ENCODE measurements around the gene C2orf49. TPM values are rescaled to one million over a fixed set of nuclear protein-coding genes. Genes with fewer than 3 reads are reported as not detected.

Gene C2orf49
- total RNA-seq, 2 experiments from 2014 or later: 23.5 to 24.5 TPM

GRCh38 chr2:105307146-105307545, 30.2 kb upstream of the C2orf49 start:
- ChIA-PET POLR2A (no interaction called here), CTCF (no interaction called here)
- Mint-ChIP-seq H3K9me3 (no peaks in the 10 kb centered on the region), H3K27me3 (no peaks in the 10 kb centered on the region), H3K4me3 (no peak overlapping the region), H3K36me3 (ENCODE audit: low read depth) (peaks cover 25% of the 10 kb centered on the region), H3K4me1 (peaks cover 22% of the 10 kb centered on the region), H3K27ac (no peak overlapping the region)
- no peak for DNase-seq

- ChIA-PET POLR2A (no interaction called here), CTCF (no interaction called here)
- no peaks in the 10 kb centered on the region for H3K9me3 Mint-ChIP-seq
- peaks cover 23% of the 10 kb centered on the region for H3K36me3 Mint-ChIP-seq (ENCODE audit: low read depth)
- no peaks in the 10 kb centered on the region for H3K27me3 Mint-ChIP-seq
- H3K4me1 Mint-ChIP-seq: peaks cover 19% of the 10 kb centered on the region
- no peak for DNase-seq
- no peak overlapping the region for H3K27ac Mint-ChIP-seq
- no peak overlapping the region for H3K4me3 Mint-ChIP-seq
These were observed 29.8 kb upstream of the C2orf49 start for GRCh38 chr2:105307550-105307949.

GRCh38 chr2:105307962-105308361, 29.4 kb upstream of the C2orf49 start:
- CTCF ChIA-PET: interaction anchor here (3.1 kb wide), 1 partner anchor 9 kb away, joined by 10 read pairs; no protein-coding TSS in a partner anchor
- Mint-ChIP-seq H3K9me3 (no peaks in the 10 kb centered on the region), H3K27me3 (no peaks in the 10 kb centered on the region), H3K36me3 (ENCODE audit: low read depth) (peaks cover 23% of the 10 kb centered on the region), H3K27ac (no peak overlapping the region), H3K4me3 (no peak overlapping the region), H3K4me1 (peaks cover 15% of the 10 kb centered on the region)
- DNase-seq: no peak
- POLR2A ChIA-PET: no interaction called here

GRCh38 chr2:105308382-105309146, 28.8 kb upstream of the C2orf49 start:
- no peak overlapping the region for H3K4me3 Mint-ChIP-seq
- no peaks in the 10 kb centered on the region for H3K9me3 Mint-ChIP-seq
- ChIA-PET CTCF (interaction anchor here (0.7 to 3.1 kb wide), 2 partner anchors 10 to 14 kb away, joined by 5 to 10 read pairs; no protein-coding TSS in a partner anchor), POLR2A (no interaction called here)
- H3K36me3 Mint-ChIP-seq (ENCODE audit: low read depth): peaks cover 23% of the 10 kb centered on the region
- no peak overlapping the region for H3K27ac Mint-ChIP-seq
- no peaks in the 10 kb centered on the region for H3K27me3 Mint-ChIP-seq
- H3K4me1 Mint-ChIP-seq: peaks cover 12% of the 10 kb centered on the region
- no peak for DNase-seq

GRCh38 chr2:105309147-105309545, 28.2 kb upstream of the C2orf49 start:
- no peak overlapping the region for H3K4me3 Mint-ChIP-seq
- H3K27ac Mint-ChIP-seq: no peak overlapping the region
- H3K27me3 Mint-ChIP-seq: no peaks in the 10 kb centered on the region
- H3K9me3 Mint-ChIP-seq: no peaks in the 10 kb centered on the region
- POLR2A ChIA-PET: no interaction called here
- peaks cover 23% of the 10 kb centered on the region for H3K36me3 Mint-ChIP-seq (ENCODE audit: low read depth)
- CTCF ChIA-PET: interaction anchor here (0.7 to 3.1 kb wide), 4 partner anchors 10 to 31 kb away, joined by 4 to 10 read pairs (median 4); no protein-coding TSS in a partner anchor
- peaks cover 12% of the 10 kb centered on the region for H3K4me1 Mint-ChIP-seq
- no peak for DNase-seq

- DNase-seq: no peak
- peaks cover 2% of the 10 kb centered on the region for H3K36me3 Mint-ChIP-seq (ENCODE audit: low read depth)
- peaks cover 9% of the 10 kb centered on the region for H3K4me1 Mint-ChIP-seq
- H3K4me3 Mint-ChIP-seq: no peak overlapping the region
- ChIA-PET CTCF (interaction anchor here (0.6 to 1.9 kb wide), 3 partner anchors 11 to 242 kb away, joined by 3 to 5 read pairs (median 4); no protein-coding TSS in a partner anchor), POLR2A (no interaction called here)
- no peak overlapping the region for H3K27ac Mint-ChIP-seq
- H3K9me3 Mint-ChIP-seq: no peaks in the 10 kb centered on the region
- no peaks in the 10 kb centered on the region for H3K27me3 Mint-ChIP-seq
These were observed 23.5 kb upstream of the C2orf49 start for GRCh38 chr2:105313877-105314276.

GRCh38 chr2:105315314-105315713, 22.0 kb upstream of the C2orf49 start:
- Mint-ChIP-seq H3K4me3 (no peak overlapping the region), H3K27me3 (no peaks in the 10 kb centered on the region), H3K27ac (no peak overlapping the region), H3K9me3 (no peaks in the 10 kb centered on the region), H3K36me3 (ENCODE audit: low read depth) (no peaks in the 10 kb centered on the region), H3K4me1 (peaks cover 9% of the 10 kb centered on the region)
- CTCF ChIA-PET: interaction anchor here (1.4 to 1.9 kb wide), 3 partner anchors 9 to 18 kb away, joined by 3 to 9 read pairs (median 4); partner anchors contain the start of gene TGFBRAP1
- DNase-seq: no peak
- POLR2A ChIA-PET: no interaction called here

GRCh38 chr2:105317937-105318336, 19.4 kb upstream of the C2orf49 start:
- no peak overlapping the region for H3K4me3 Mint-ChIP-seq
- H3K27ac Mint-ChIP-seq: no peak overlapping the region
- H3K36me3 Mint-ChIP-seq (ENCODE audit: low read depth): no peaks in the 10 kb centered on the region
- ChIA-PET POLR2A (no interaction called here), CTCF (interaction anchor here (0.6 to 1.3 kb wide), 2 partner anchors 11 to 22 kb away, joined by 3 read pairs; no protein-coding TSS in a partner anchor)
- H3K27me3 Mint-ChIP-seq: no peaks in the 10 kb centered on the region
- no peak for DNase-seq
- H3K4me1 Mint-ChIP-seq: peaks cover 15% of the 10 kb centered on the region
- H3K9me3 Mint-ChIP-seq: no peaks in the 10 kb centered on the region

GRCh38 chr2:105320651-105321215, 16.6 kb upstream of the C2orf49 start:
- ChIA-PET POLR2A (no interaction called here), CTCF (interaction anchor here (1.4 kb wide), 1 partner anchor 11 kb away, joined by 4 read pairs; no protein-coding TSS in a partner anchor)
- H3K36me3 Mint-ChIP-seq (ENCODE audit: low read depth): peaks cover 3% of the 10 kb centered on the region
- no peaks in the 10 kb centered on the region for H3K27me3 Mint-ChIP-seq
- H3K4me1 Mint-ChIP-seq: peaks cover 18% of the 10 kb centered on the region
- no peak overlapping the region for H3K4me3 Mint-ChIP-seq
- H3K9me3 Mint-ChIP-seq: no peaks in the 10 kb centered on the region
- no peak for DNase-seq
- H3K27ac Mint-ChIP-seq: no peak overlapping the region

- ChIA-PET CTCF (interaction anchor here (0.9 kb wide), 1 partner anchor 13 kb away, joined by 5 read pairs; no protein-coding TSS in a partner anchor), POLR2A (no interaction called here)
- H3K27me3 Mint-ChIP-seq: no peaks in the 10 kb centered on the region
- DNase-seq: no peak
- H3K36me3 Mint-ChIP-seq (ENCODE audit: low read depth): peaks cover 4% of the 10 kb centered on the region
- no peak overlapping the region for H3K27ac Mint-ChIP-seq
- H3K4me3 Mint-ChIP-seq: no peak overlapping the region
- H3K4me1 Mint-ChIP-seq: peaks cover 23% of the 10 kb centered on the region
- no peaks in the 10 kb centered on the region for H3K9me3 Mint-ChIP-seq
These were observed 15.3 kb upstream of the C2orf49 start for GRCh38 chr2:105321875-105322646.

- peaks cover 31% of the 10 kb centered on the region for H3K4me1 Mint-ChIP-seq
- no peak for DNase-seq
- no peaks in the 10 kb centered on the region for H3K9me3 Mint-ChIP-seq
- H3K27ac Mint-ChIP-seq: no peak overlapping the region
- H3K36me3 Mint-ChIP-seq (ENCODE audit: low read depth): peaks cover 4% of the 10 kb centered on the region
- H3K4me3 Mint-ChIP-seq: no peak overlapping the region
- ChIA-PET CTCF (no interaction called here), POLR2A (no interaction called here)
- no peaks in the 10 kb centered on the region for H3K27me3 Mint-ChIP-seq
These were observed 14.2 kb upstream of the C2orf49 start for GRCh38 chr2:105323111-105323510.

GRCh38 chr2:105324101-105324500, 13.2 kb upstream of the C2orf49 start:
- no peak overlapping the region for H3K4me3 Mint-ChIP-seq
- no peak for DNase-seq
- ChIA-PET POLR2A (no interaction called here), CTCF (interaction anchor here (0.9 kb wide), 1 partner anchor 9 kb away, joined by 4 read pairs; no protein-coding TSS in a partner anchor)
- H3K4me1 Mint-ChIP-seq: peaks cover 38% of the 10 kb centered on the region
- H3K36me3 Mint-ChIP-seq (ENCODE audit: low read depth): peaks cover 7% of the 10 kb centered on the region
- no peak overlapping the region for H3K27ac Mint-ChIP-seq
- no peaks in the 10 kb centered on the region for H3K27me3 Mint-ChIP-seq
- H3K9me3 Mint-ChIP-seq: no peaks in the 10 kb centered on the region

GRCh38 chr2:105324732-105325131, 12.6 kb upstream of the C2orf49 start:
- Mint-ChIP-seq H3K4me1 (peaks cover 40% of the 10 kb centered on the region), H3K27me3 (no peaks in the 10 kb centered on the region), H3K36me3 (ENCODE audit: low read depth) (peaks cover 7% of the 10 kb centered on the region), H3K27ac (no peak overlapping the region), H3K4me3 (no peak overlapping the region), H3K9me3 (no peaks in the 10 kb centered on the region)
- ChIA-PET POLR2A (no interaction called here), CTCF (interaction anchor here (0.9 kb wide), 1 partner anchor 10 kb away, joined by 4 read pairs; no protein-coding TSS in a partner anchor)
- DNase-seq: no peak
